ENCODE results near the gene RIMBP2.

DNA sequence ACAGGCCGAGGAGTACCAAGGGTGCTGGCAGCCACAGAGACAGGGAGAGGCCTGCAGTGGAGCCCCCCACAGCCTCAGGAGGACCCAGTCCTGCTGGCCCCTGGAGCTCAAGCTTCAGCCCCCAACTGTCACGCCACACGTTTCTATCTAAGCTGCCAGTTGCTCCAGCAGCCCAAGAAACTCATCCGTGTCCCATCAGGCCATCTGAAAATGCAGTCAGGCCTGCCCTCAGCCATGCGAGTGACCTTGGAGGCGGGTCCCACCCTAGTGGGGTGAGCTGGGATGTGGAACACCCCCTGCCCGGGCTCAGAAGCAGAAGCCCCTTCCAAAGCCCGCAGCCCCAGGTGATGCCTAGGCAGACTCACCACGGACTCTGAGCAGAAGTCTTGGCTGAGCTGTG is 158.9 kb downstream of the RIMBP2 start:
- TF ChIP-seq, protein P1, sequence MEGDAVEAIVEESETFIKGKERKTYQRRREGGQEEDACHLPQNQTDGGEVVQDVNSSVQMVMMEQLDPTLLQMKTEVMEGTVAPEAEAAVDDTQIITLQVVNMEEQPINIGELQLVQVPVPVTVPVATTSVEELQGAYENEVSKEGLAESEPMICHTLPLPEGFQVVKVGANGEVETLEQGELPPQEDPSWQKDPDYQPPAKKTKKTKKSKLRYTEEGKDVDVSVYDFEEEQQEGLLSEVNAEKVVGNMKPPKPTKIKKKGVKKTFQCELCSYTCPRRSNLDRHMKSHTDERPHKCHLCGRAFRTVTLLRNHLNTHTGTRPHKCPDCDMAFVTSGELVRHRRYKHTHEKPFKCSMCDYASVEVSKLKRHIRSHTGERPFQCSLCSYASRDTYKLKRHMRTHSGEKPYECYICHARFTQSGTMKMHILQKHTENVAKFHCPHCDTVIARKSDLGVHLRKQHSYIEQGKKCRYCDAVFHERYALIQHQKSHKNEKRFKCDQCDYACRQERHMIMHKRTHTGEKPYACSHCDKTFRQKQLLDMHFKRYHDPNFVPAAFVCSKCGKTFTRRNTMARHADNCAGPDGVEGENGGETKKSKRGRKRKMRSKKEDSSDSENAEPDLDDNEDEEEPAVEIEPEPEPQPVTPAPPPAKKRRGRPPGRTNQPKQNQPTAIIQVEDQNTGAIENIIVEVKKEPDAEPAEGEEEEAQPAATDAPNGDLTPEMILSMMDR (optimal IDR thresholded peaks at IDR 0.05 in 1 of 3, IDR thresholded peaks at IDR 0.05 in 1 of 3, conservative IDR thresholded peaks at IDR 0.05 in 1 of 3; ENCODE audit: extremely low read depth in 1 of 3, insufficient read depth in 2 of 3, low read length in 3 of 3) = no peak
- no peak for TF ChIP-seq EZH2 (IDR thresholded peaks at IDR 0.05; ENCODE audit: low read length)
